ENCODE data around the gene FBXL7.

The FBXL7 gene

GRCh38 chr5:15774632-15775031, 274.7 kb downstream of the FBXL7 start (continued):
- TF ChIP-seq PATZ1 (CRISPR knock-in tag; IDR thresholded peaks at IDR 0.05; ENCODE audit: borderline replicate concordance) (no peak), ZFP30 (CRISPR knock-in tag; IDR thresholded peaks at IDR 0.05) (no peak), PPARA (CRISPR knock-in tag; IDR thresholded peaks at IDR 0.05; ENCODE audit: borderline replicate concordance) (no peak), ZC3H10 (CRISPR knock-in tag; IDR thresholded peaks at IDR 0.05) (no peak)

GRCh38 chr5:15776346-15776745, 276.4 kb downstream of the FBXL7 start:
- ATAC-seq: no peak
- TF ChIP-seq RARB (CRISPR knock-in tag; IDR thresholded peaks at IDR 0.05) (no peak), ARNTL (CRISPR knock-in tag; IDR thresholded peaks at IDR 0.05; ENCODE audit: borderline replicate concordance, low read depth) (no peak), ISL1 (CRISPR knock-in tag; IDR thresholded peaks at IDR 0.05) (no peak)
- TF ChIP-seq, protein P1, sequence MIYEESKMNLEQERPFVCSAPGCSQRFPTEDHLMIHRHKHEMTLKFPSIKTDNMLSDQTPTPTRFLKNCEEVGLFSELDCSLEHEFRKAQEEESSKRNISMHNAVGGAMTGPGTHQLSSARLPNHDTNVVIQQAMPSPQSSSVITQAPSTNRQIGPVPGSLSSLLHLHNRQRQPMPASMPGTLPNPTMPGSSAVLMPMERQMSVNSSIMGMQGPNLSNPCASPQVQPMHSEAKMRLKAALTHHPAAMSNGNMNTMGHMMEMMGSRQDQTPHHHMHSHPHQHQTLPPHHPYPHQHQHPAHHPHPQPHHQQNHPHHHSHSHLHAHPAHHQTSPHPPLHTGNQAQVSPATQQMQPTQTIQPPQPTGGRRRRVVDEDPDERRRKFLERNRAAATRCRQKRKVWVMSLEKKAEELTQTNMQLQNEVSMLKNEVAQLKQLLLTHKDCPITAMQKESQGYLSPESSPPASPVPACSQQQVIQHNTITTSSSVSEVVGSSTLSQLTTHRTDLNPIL (CRISPR knock-in tag; IDR thresholded peaks at IDR 0.05; ENCODE audit: low read depth): no peak

DNA sequence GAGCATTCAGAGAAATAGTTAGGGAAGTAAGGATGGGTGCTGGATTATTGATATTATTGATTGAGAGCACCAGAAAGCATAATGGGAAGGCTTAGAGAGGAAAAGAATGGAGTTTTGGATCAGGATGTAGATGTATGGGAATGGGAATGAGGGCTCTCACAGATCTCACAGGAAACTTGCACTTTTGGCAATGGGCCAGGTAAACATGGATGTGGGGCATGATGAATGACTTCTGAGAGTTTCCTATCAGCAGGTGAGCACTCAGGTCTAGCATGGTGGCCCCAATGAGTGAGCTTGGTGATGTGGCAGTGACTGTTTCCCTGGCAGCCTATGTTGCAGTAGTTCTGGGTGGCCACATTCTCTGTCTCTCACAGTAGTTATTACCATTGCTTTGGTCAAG, 283.8 kb downstream of the FBXL7 start:
- no peak for ATAC-seq
- no peak for TF ChIP-seq ZNF70 (CRISPR knock-in tag; IDR thresholded peaks at IDR 0.05)
- TF ChIP-seq ARNTL (CRISPR knock-in tag; IDR thresholded peaks at IDR 0.05; ENCODE audit: borderline replicate concordance, low read depth): no peak
- TF ChIP-seq ZC3H10 (CRISPR knock-in tag; IDR thresholded peaks at IDR 0.05): no peak
- no peak for TF ChIP-seq ZFP30 (CRISPR knock-in tag; IDR thresholded peaks at IDR 0.05)
- no peak for TF ChIP-seq ISL1 (CRISPR knock-in tag; IDR thresholded peaks at IDR 0.05)
- TF ChIP-seq ZNF565 (CRISPR knock-in tag; conservative IDR thresholded peaks at IDR 0.05; ENCODE audit: low read depth): no peak
- TF ChIP-seq PPARA (CRISPR knock-in tag; IDR thresholded peaks at IDR 0.05; ENCODE audit: borderline replicate concordance): no peak
- TF ChIP-seq, protein P1 (CRISPR knock-in tag; IDR thresholded peaks at IDR 0.05; ENCODE audit: low read depth): no peak

DNA sequence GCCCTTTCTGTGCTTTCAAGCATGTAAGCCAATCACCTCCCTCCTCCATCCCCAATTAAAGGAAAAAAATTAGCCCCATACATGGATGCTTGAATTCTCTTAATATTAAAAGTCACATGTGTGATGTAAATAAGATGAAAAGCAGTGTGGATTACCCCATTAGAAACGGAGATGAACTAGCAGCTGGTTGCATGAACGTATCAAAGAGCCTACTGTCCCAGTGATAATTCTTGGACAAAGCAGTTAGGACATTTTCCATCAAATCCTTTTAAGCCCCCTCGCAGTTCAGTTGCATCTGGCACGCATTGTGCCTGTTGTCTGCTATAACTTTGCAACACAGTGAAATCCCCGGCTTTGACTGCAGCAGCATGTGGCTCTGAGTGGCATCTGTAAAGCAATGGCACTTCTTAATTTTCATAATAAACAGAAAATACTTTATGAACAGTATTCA, 285.6 kb downstream of the FBXL7 start:
- TF ChIP-seq ARNTL (CRISPR knock-in tag; IDR thresholded peaks at IDR 0.05; ENCODE audit: borderline replicate concordance, low read depth) (no peak), ZNF70 (CRISPR knock-in tag; IDR thresholded peaks at IDR 0.05) (no peak), TSHZ2 (CRISPR knock-in tag; IDR thresholded peaks at IDR 0.05) (no peak), TOX (CRISPR knock-in tag; IDR thresholded peaks at IDR 0.05; ENCODE audit: borderline replicate concordance) (no peak), PPARA (CRISPR knock-in tag; IDR thresholded peaks at IDR 0.05; ENCODE audit: borderline replicate concordance) (no peak), ZNF8 (CRISPR knock-in tag; IDR thresholded peaks at IDR 0.05) (no peak), ZNF565 (CRISPR knock-in tag; conservative IDR thresholded peaks at IDR 0.05; ENCODE audit: low read depth) (no peak), CSDC2 (CRISPR knock-in tag; IDR thresholded peaks at IDR 0.05) (no peak)
- TF ChIP-seq, protein P1 (CRISPR knock-in tag; IDR thresholded peaks at IDR 0.05; ENCODE audit: low read depth): no peak
- ATAC-seq: no peak

GRCh38 chr5:15786326-15786725, 286.3 kb downstream of the FBXL7 start:
- no peak for ATAC-seq
- TF ChIP-seq ZFP30 (CRISPR knock-in tag; IDR thresholded peaks at IDR 0.05): no peak
- TF ChIP-seq BACH2 (CRISPR knock-in tag; IDR thresholded peaks at IDR 0.05; ENCODE audit: borderline replicate concordance): no peak
- no peak for TF ChIP-seq PPARA (CRISPR knock-in tag; IDR thresholded peaks at IDR 0.05; ENCODE audit: borderline replicate concordance)
- TF ChIP-seq ZC3H10 (CRISPR knock-in tag; IDR thresholded peaks at IDR 0.05): no peak
- TF ChIP-seq ISL1 (CRISPR knock-in tag; IDR thresholded peaks at IDR 0.05): no peak
- TF ChIP-seq ZFP3 (CRISPR knock-in tag; IDR thresholded peaks at IDR 0.05): no peak
- TF ChIP-seq TSHZ2 (CRISPR knock-in tag; IDR thresholded peaks at IDR 0.05): no peak
- TF ChIP-seq, protein P2, sequence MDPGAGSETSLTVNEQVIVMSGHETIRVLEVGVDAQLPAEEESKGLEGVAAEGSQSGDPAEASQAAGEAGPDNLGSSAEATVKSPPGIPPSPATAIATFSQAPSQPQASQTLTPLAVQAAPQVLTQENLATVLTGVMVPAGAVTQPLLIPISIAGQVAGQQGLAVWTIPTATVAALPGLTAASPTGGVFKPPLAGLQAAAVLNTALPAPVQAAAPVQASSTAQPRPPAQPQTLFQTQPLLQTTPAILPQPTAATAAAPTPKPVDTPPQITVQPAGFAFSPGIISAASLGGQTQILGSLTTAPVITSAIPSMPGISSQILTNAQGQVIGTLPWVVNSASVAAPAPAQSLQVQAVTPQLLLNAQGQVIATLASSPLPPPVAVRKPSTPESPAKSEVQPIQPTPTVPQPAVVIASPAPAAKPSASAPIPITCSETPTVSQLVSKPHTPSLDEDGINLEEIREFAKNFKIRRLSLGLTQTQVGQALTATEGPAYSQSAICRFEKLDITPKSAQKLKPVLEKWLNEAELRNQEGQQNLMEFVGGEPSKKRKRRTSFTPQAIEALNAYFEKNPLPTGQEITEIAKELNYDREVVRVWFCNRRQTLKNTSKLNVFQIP (CRISPR knock-in tag; IDR thresholded peaks at IDR 0.05; ENCODE audit: borderline replicate concordance, low read depth): no peak
- no peak for TF ChIP-seq ZNF8 (CRISPR knock-in tag; IDR thresholded peaks at IDR 0.05)
